ENCODE results near the gene CLHC1.
"Not testable (repeated sequence)": the region's sequence is repeated elsewhere in the genome, so short reads cannot be mapped to it uniquely, and the experiment has no call there.

- not testable (repeated sequence) for TF ChIP-seq CTCF, EP300 (IDR thresholded peaks at IDR 0.05)
These were observed 4.5 kb downstream of the CLHC1 start for GRCh38 chr2:55227437-55228225.
